Mammary epithelial cell (primary cell): ENCODE measurements around the gene KRTAP4-2.

ENCODE experiments used
- CTCF ChIP-seq, 2 donors: IDR thresholded peaks in 1 of 2; conservative IDR thresholded peaks in 1 of 2; 2 replicates each; pipeline ENCODE4 v1.5.1; 2011 to 2012; ENCODE audit warnings: inconsistent platforms in 2 of 2, low read length in 2 of 2, mild to moderate bottlenecking in 2 of 2, control low read depth in 1 of 2, low read depth in 1 of 2; ENCODE audit not compliant: insufficient read depth in 1 of 2; ENCODE audit errors: extremely low read depth in 1 of 2
- EZH2 ChIP-seq: IDR thresholded peaks from 2 replicates; pipeline ENCODE4 v1.6.1; 2012; ENCODE audit warnings: low read length, inconsistent platforms, borderline replicate concordance

GRCh38 chr17:41160648-41161047, 17.4 kb downstream of the KRTAP4-2 start, which contains the start of gene KRTAP4-4:
- no peak for TF ChIP-seq CTCF (conservative IDR thresholded peaks at IDR 0.05 in 1 of 2, IDR thresholded peaks at IDR 0.05 in 1 of 2; ENCODE audit: extremely low read depth in 1 of 2, insufficient read depth in 1 of 2, low read depth in 1 of 2, low read length in 2 of 2)
- TF ChIP-seq EZH2, result no peak
